Measurements from ENCODE around the gene SAYSD1.

Gene SAYSD1

DNA sequence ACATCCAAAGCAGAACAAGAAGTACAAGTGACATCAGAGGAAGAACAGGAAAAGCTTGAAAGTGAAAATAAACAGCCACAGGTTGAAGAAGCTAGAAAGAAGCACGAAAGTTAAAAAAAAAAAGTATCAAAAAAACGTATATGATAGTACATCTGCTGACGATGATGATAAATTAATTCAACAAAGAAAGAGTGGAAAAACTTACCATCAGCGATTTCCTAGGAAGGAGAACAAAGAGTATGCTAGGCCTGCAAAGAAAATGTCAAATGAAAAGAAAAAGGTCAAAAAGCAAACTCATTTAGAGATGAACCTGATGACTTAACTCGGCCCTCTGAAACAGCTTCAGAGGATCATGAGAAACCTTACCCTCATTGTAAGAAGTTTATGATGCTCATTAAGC is 3.7 kb downstream of the SAYSD1 start:
- DNase-seq (ENCODE audit: insufficient read length, low spot score), result no peak
- FAIRE-seq, result no peak

DNA sequence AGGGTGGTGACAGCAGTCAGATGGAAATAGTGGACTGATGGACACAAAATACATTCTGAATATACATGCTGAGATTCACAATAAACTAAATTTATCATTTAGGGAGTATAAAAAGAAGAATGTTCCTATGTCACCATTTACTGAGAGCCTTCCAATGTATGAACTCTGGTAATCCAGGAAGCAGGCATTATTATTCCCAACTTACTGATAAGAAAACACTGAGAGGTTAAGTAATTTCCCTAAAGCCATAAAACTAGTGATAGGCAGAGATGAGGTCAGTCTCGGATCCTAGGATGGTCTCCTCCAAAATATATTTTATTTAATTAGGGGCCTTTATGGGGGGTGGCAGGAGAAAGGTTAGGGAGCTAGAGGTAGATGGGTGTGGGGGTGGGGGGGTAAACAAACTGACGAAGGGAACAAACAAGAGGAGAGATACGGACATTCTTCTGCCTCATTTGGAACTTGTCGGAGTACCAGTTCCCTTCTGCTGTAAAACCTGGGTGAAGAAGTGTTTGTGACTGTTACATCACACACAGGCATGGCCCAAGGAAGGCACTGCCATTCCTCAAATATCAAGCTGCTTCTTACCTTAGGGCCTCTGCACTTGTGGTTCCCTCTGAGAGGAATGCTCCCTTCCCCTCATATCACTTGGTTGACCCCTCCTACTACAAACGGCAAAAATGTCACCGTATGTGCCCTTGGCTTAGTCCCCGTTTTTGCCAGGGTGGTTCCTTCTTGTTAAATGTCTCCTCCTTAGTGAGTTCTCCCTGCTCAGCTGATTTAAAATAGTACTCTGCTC is 6.7 kb downstream of the SAYSD1 start:
- no peak for DNase-seq (ENCODE audit: insufficient read length, low spot score)
- FAIRE-seq, result no peak

DNA sequence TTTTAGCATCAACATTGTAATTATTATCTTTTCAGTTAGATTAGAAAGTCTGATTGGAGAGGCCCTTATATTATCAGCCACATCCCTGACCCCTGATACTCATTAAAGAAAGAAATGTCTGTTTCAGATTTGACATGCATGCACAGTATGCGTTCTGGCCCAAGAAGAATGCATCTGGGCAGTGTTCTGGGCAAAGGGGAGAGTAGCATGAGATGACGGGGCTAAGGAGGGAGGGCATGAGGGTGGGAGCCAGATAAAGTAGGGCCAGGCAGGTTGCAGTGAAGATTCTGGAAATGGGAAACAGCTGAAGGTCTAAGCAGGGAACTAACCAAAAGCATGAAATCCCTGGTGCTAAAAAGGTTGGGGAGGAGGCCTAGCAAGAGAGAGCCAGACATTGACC is 7.3 kb downstream of the SAYSD1 start:
- FAIRE-seq, result no peak
- DNase-seq (ENCODE audit: insufficient read length, low spot score), result no peak

DNA sequence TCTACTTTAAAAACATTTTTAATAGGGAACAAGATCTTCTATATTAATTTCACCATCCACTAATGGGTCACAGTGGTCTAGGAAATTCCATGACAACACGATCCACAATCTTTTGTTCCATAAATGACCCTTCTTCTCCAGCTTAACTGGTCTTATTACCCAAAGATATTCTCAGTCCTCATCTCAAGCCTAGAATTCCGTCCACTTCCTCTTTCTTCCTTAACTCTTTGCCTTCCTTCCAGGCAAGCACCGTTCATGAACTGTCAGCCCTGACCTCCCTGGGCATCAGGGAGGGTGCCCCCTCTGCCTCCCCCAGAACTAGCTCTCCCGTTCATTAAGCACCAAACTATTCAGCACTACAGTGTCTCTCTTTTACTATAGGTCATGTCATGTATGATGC is 8.0 kb downstream of the SAYSD1 start:
- FAIRE-seq, result no peak
- DNase-seq (ENCODE audit: insufficient read length, low spot score), result no peak

DNA sequence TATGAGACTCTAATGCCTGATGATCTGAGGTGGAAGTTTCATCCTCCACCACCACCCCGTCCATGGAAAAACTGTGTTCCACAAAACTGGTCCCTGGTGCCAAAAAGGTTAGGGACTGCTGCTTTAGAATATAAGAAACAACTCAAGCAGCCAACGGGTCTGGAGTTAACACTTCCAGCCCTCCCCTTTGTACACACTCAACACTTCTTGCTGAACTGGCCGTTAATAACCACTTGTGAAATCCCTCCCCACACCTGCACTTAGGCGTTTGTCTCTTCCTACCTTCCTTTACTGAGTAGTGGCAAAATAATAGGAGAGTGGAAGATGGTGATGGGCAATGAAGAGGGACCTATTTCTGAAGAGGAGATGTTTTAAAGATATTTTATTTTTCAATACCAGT is 10.5 kb downstream of the SAYSD1 start:
- no peak for FAIRE-seq

DNA sequence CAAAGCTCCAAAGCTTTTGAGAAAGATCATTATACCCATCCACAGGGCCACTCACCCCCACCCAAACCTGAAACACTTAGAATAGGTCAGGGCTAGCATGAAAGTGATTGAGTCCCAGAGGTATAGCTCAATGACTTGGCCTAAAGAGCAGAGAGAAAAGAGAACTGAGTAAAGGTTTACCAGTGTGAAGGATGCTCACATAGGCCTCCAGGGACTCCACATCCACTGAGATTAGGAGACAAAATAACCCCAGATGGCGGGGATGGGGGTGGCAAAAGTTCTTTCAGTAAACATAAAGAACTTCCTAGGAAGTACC is 12.2 kb downstream of the SAYSD1 start:
- FAIRE-seq (no peak), DNase-seq (ENCODE audit: insufficient read length, low spot score) (no peak)

More for the DNA sequence above, 10.5 kb downstream of the SAYSD1 start:
- no peak for DNase-seq (ENCODE audit: insufficient read length, low spot score)

DNA sequence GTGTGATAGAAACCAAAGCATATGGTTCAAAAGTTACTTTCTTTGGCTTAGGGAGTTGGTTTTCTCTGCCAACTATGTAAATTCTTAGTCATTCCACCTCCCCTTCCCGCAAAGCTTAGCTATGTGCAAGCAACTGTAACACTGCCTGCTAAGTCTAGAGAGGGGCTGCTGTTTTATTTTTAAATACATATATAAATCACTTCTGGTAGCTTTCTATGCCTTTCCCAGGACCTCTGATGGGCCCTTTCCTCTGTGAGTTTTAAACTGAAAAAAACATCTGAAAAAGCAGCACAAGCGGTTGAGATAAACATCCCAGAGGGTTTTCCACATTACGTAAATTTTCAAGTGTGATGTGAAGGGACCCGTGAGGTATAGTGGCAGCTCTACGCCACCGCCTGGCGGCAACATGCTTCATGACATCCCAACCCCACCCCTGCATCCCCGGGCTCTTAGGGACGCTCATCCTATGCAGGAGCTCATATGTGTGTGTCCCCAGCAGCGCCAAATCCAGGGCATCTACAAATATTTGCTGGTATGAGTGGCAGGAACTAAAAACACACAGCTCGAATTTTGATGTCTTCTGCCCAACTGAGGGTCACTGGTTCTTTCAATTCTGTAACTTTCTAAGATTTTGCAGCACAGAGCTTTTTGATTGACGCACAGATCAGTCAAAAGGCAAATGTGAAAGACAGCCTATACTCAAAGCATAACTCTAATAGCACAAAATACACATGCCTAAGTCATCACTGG is 12.7 kb downstream of the SAYSD1 start:
- DNase-seq (ENCODE audit: insufficient read length, low spot score), result no peak

DNA sequence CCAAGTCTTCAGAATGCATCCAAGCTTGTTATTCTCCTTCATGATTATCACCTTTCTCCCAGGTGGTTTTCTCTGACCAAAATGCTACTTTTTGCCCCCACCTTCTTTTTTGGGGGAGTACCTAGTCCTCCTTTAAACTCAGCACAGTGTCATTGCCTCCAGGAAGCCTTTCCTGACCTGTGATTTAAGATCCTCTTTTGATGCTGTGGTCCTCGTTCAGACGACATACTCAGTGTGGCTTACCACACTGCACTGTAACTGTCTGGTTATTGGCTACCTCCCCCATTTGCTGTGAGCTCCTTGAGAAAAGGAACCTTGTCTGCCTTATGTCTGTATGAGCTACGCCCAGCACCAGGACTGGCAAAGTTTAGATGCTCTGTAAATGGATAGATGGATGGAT is 14.6 kb downstream of the SAYSD1 start:
- FAIRE-seq, result no peak
- DNase-seq (ENCODE audit: insufficient read length, low spot score), result no peak

More for the DNA sequence above, 12.7 kb downstream of the SAYSD1 start:
- no peak for FAIRE-seq

DNA sequence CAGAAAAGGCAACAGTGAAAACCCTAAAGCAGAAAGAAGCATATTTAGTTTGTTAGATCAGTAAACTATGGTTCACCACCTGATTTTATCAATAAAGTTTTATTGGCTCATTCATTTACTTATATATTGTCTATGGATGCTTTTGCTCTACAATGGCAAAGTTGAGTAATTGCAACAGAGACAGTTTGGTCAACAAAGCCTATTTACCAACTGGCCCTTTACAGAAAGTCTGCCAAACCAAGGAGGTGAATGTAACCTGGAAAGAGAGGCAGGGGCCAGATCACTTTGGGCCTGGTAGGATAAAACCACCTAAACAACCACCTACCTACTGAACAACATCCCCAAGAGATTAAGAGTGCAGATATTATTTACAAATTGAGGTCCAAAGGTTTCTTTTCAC is 19.4 kb downstream of the SAYSD1 start:
- FAIRE-seq, result no peak

DNA sequence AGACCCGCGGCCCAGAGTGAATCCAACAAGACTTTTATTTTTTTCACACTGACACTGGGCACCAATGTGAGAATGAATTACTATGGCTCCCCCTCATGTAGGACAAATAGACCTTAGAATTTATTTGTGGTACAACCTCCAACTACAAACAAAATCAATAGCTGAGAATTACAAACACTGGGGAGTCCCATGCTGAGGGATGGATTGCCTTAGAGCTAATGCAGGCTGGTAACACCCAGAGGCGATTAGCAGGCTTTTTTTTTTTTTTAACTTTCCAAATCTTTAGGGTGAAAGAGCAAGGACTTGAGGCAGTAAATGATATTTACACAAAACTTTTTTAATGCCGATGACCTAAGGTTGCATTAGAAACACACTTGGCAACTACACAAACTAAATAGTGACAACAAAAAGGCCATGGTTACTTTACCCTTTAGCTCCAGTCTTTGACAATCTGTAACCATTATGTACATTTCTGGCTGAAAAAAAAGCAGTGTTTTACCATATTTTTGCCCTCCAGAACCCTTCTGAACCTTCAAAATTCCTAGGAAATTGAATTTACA is 21.8 kb downstream of the SAYSD1 start:
- DNase-seq (ENCODE audit: insufficient read length, low spot score), result no peak
- no peak for FAIRE-seq

More for the DNA sequence above, 19.4 kb downstream of the SAYSD1 start:
- DNase-seq (ENCODE audit: insufficient read length, low spot score), result no peak

DNA sequence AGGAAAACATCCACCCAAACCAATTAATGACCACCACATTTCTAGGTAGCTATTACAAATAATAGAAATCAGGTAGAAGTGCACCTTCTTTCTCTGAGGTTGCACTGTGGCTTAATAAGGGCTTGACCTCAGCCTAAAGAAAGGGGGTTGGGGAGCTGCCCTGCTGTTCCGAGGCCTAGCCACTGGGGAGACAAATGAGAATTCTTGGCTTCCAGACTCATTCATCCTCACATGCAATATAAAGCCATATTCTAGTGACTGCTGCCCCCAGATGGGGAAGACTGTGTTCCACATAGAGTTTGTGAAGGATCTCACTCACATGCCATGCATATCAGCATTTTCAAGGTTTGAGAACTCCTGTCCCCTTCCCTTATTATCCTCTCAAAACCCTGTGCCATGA is 22.9 kb downstream of the SAYSD1 start:
- no peak for DNase-seq (ENCODE audit: insufficient read length, low spot score)
- no peak for FAIRE-seq

DNA sequence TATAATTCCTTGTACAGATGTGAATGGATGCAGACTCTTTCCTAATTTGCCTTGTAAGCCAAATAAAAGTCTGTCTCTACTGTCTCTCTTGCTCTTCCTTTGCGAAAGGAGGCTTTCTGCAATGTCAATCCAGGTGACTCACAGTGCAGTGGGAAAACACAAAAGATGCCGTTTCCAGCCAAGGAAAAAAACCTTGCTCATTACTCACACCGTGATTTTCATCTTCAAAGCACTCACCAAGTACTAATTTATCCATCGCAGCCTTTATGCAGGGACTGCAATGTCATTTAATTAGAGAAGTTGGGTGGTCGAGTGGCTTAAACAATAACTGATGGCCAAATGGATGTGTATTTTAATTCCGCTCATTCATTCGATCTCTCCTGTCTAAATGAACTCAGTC is 23.8 kb downstream of the SAYSD1 start:
- DNase-seq (ENCODE audit: insufficient read length, low spot score) (no peak), FAIRE-seq (no peak)

DNA sequence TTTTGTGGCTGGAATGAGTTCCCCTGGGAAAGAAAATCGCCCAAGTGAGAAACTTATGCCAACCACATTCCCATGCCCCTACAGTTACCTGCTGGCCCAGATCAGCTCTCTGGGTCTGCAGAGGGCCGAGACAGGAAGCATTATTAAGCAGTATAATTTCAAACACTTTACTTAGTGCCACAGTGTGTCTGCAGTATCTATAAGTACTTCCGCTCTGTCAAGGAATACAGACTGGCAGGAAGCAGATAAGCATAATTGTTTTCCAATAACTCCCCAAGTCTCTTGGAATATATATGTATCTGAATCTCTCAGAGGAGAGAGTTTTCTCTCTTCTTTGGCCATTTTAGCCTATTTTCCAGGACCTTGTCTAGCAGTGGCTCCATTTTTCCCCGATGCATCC is 24.9 kb downstream of the SAYSD1 start:
- DNase-seq (ENCODE audit: insufficient read length, low spot score), result no peak
- no peak for FAIRE-seq

DNA sequence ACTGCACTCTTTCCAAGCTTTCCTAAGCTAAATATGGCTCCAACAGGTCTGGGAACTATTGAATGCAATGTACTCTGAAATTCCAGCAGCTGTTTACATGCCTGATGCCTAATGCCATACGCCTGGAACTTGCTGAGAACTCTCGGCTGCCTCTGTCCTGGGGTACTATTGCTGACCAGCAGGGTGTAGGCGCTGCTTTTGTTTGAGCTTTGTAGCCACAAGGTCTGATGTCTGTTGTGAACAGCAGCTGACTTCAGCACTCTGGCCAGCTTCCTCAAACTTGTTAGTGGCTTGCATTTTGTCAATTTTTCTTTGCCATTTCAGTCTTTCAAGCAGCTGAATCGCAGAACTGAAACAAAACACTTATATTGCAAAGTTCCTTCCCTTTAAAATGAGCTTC is 26.7 kb downstream of the SAYSD1 start:
- no peak for DNase-seq (ENCODE audit: insufficient read length, low spot score)
- FAIRE-seq, result no peak

DNA sequence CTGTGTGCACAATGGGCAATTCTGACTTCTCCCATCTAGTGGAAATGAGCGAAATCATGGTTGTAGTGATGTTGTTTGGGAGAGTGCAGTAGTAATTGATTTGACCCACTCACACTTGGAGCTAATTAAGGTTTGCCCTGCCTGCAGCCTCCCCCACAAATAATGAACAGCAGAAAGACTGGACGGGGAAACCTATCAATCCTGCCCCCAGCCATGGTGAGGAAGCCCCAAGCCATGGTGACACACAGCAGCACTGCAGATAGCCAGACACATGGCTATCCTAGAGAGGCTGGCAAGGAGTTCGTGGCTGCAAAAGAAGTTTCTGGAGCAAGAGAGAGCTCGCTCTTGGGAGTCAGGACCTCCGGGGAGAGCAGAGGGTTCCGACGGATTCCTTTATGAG is 27.8 kb downstream of the SAYSD1 start:
- DNase-seq (ENCODE audit: insufficient read length, low spot score) (no peak), FAIRE-seq (no peak)

DNA sequence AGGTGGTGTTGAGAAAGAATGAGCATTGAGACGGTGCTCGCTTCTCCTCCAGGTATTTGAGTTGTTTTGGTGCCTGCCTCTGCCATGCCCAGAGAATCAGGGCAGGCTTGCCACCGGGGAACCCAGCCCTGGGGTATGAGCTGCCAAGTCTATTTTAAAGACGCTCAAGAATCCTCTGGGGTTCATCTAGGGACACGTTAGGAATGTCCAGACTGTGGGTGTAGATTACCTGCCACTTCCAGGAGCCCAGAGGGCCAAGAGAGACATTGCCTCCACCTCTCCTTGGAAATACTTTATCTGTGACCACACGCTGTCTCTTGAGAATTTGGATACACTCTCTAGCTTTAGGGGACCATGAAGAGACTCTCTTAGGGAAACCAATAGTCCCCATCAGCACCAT is 28.3 kb downstream of the SAYSD1 start:
- DNase-seq (ENCODE audit: insufficient read length, low spot score) (no peak), FAIRE-seq (no peak)

DNA sequence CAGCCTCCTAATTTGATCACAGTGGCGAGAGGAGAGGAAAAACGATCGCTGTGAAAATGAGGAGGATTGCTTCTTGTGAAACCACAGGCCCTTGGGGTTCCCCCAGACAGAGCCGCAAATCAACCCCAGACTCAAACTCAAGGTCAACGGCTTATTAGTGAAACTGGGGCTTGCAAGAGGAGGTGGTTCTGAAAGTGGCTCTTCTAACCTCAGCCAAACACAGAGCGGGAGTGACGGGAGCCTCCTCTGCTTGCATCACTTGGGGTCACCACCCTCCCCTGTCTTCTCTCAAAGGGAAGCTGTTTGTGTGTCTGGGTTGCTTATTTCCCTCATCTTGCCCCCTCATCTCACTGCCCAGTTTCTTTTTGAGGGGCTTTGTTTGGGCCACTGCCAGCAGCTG is 28.7 kb downstream of the SAYSD1 start:
- FAIRE-seq, result peak; percentile 84

DNA sequence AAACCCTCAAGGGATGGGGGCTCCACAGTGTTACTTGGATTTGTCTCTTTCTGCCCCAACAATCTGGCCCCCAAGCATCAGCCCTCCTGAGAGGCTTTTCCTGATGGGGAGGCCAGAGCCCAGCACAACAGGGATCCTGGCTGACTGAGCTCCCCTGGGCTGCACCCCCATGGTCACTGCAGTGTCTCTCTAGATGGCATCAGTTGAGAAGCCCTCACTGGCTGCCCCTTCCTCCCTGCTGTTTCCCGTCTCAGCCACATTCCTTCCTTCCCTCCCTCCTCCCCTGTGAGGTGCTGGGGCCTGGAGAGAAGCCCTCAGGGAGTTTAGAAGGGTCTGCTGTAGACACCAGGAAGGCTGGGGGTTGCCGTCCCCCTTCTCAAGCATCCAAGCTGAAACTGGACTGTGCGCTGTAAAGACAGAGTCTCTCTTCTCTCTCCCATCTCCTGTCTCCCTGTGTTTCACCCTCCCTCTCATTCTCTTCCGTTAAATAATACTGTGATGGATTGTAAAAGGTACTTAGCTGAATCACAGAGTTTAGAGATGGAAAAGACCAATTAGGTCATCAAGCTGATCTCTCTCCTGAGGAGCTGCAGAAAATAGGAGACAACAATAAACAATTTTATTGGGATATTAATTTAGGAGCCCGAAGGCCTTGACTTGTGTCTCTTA is 29.7 kb downstream of the SAYSD1 start:
- DNase-seq (ENCODE audit: insufficient read length, low spot score), result no peak
- no peak for FAIRE-seq

More for the DNA sequence above, 28.7 kb downstream of the SAYSD1 start:
- DNase-seq (ENCODE audit: insufficient read length, low spot score), result peak; percentile 27

DNA sequence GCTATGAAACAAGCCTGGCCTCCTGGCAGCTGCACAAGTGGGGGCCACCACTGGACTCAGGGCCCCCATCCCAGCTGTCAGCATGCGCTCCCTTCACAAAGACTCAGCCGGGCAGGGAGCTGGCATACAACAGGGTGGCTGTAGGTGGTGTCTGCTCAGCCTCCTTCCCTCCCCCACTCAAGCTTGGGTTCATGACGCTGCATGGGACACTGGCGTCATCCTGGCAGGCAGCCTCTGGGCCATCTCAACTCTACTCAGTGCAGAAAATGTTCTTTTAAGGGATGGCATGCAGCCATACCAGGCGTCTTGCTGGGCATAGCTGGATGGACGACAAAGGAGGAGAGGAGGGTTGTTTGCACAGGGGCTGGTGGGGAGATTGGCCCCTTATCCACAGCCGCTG is 30.5 kb downstream of the SAYSD1 start:
- FAIRE-seq (no peak), DNase-seq (ENCODE audit: insufficient read length, low spot score) (no peak)

DNA sequence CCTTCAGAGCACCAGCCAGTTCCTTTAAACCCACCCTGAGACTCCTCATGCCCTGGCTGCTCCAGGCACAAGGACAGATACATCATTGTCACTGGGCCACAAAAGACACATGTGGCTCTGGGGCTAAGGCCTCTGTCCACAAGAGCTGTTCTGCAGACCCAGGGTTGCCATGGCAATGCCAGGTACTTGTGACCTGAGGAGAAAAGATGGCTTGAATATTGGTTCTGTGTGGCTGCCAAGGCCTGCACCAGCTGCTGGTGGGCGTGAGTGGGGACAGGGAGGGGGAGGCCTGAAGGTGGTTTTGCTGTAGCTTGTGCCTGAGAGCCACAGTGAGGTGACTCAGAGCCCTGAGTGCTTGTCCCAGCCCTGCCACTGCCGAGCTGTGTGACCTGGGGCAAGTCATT is 31.8 kb downstream of the SAYSD1 start:
- DNase-seq (ENCODE audit: insufficient read length, low spot score), result no peak

DNA sequence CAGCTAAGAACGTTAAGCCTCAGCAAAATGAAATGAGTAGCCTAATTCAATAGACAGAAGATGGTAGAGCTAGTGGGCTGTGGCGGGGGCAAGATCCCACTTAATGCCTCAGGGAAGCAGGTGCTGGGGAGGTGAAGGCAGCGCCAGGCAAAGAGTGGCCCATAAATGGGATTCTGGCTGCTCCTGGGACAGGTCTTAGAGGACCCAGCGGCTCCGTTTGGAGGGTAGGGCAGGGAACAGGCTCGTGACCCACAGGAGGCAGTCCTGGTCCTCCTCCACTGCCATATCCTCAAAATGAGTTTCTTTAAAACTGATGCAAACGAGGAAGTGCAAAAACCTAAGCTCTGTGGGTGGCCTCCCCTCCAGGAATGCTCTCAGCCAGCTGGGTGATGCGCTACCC is 32.7 kb downstream of the SAYSD1 start:
- FAIRE-seq, result no peak

More for the DNA sequence above, 31.8 kb downstream of the SAYSD1 start:
- FAIRE-seq, result no peak

More for the DNA sequence above, 32.7 kb downstream of the SAYSD1 start:
- DNase-seq (ENCODE audit: insufficient read length, low spot score), result no peak
